H1 (cell line): ENCODE results near the gene CADM2. TPM values are rescaled to one million over a fixed set of nuclear protein-coding genes. Genes with fewer than 3 reads are reported as not detected.

ENCODE experiments used
- CTCF ChIA-PET: fragments of 300-600 bp; sonication (Branson Sonifier 250); formaldehyde crosslinking; loops from one replicate; lab custom pipeline; 2021; ENCODE audit not compliant: partially characterized antibody; lab: Charles Lee
- POLR2A ChIA-PET: fragments of 300-600 bp; sonication (Branson Sonifier 250); formaldehyde crosslinking; loops from one replicate; lab custom pipeline; 2021; ENCODE audit warnings: inconsistent platforms; ENCODE audit not compliant: partially characterized antibody; lab: Charles Lee
- DNase-seq, 2 experiments: peaks; one replicate each; pipeline versions ENCODE4 v3.0.0 to v3.0.0-alpha.2; 2010 to 2022; ENCODE audit warnings: low spot score in 2 of 2, low read depth in 1 of 2, mixed read lengths in 1 of 2
- FAIRE-seq: peaks from 2 replicates; lab custom pipeline; 2011; peaks lifted over from hg19 to GRCh38; lab: Jason Lieb, UNC
- H2AFZ ChIP-seq: 2 replicates; pipeline ENCODE4 v1.8.1; 2012; ENCODE audit warnings: low read length, inconsistent platforms
- H2AK5ac ChIP-seq: 2 replicates; pipeline ENCODE4 v1.6.1; 2013; ENCODE audit warnings: low read depth, low read length
- H2BK120ac ChIP-seq: replicated peaks from 2 replicates; pipeline ENCODE3; 2013; ENCODE audit warnings: low read depth, low read length, inconsistent platforms
- H2BK12ac ChIP-seq: 2 replicates; pipeline ENCODE4 v1.6.1; 2013; ENCODE audit warnings: low read depth, low read length
- H2BK15ac ChIP-seq: 2 replicates; pipeline ENCODE4 v1.6.1; 2013; ENCODE audit warnings: low read length
- H2BK20ac ChIP-seq: 2 replicates; pipeline ENCODE4 v1.6.1; 2013; ENCODE audit warnings: low read length
- H2BK5ac ChIP-seq: 2 replicates; pipeline ENCODE4 v1.6.1; 2013; ENCODE audit warnings: low read depth, low read length
- H3K14ac ChIP-seq: 2 replicates; pipeline ENCODE4 v1.6.1; 2013; ENCODE audit warnings: inconsistent platforms; ENCODE audit not compliant: insufficient read length
- H3K18ac ChIP-seq: 2 replicates; pipeline ENCODE4 v1.6.1; 2013; ENCODE audit warnings: low read length; ENCODE audit errors: extremely low read depth
- H3K23ac ChIP-seq: 2 replicates; pipeline ENCODE4 v1.6.1; 2013; ENCODE audit warnings: inconsistent platforms; ENCODE audit not compliant: insufficient read length
- H3K23me2 ChIP-seq: 2 replicates; pipeline ENCODE4 v1.6.1; 2013; ENCODE audit warnings: low read depth, low read length
- H3K27ac ChIP-seq: 2 replicates; pipeline ENCODE4 v1.6.1; 2011; ENCODE audit warnings: low read depth, low read length, inconsistent platforms
- H3K27me3 ChIP-seq, 4 experiments: replicated peaks in 1 of 4; 1 replicate in 1 of 4; 2 replicates in 3 of 4; pipeline versions ENCODE4 v1.6.1 to v1.8.1; 2011 to 2013; ENCODE audit warnings: low read length in 3 of 4, mild to moderate bottlenecking in 3 of 4, inconsistent platforms in 2 of 4, mixed read lengths in 2 of 4, moderate library complexity in 1 of 4; ENCODE audit not compliant: control insufficient read depth in 3 of 4, insufficient read depth in 3 of 4; ENCODE audit errors: extremely low read depth in 1 of 4
- H3K36me3 ChIP-seq, 4 experiments: 2 replicates each; pipeline versions ENCODE4 v1.6.1 to v1.8.1; 2011 to 2013; ENCODE audit warnings: mild to moderate bottlenecking in 4 of 4, low read length in 3 of 4, moderate library complexity in 2 of 4, control low read depth in 1 of 4, inconsistent platforms in 1 of 4; ENCODE audit not compliant: insufficient read depth in 4 of 4, control insufficient read depth in 2 of 4
- H3K4ac ChIP-seq: replicated peaks from 2 replicates; pipeline ENCODE3; 2013; ENCODE audit warnings: low read length, low read depth, mixed read lengths, inconsistent platforms; ENCODE audit not compliant: insufficient read length
- H3K4me1 ChIP-seq, 4 experiments: replicated peaks in 1 of 4; 1 replicate in 1 of 4; 2 replicates in 3 of 4; pipeline versions ENCODE4 v1.6.1 to v1.8.1; 2011 to 2013; ENCODE audit warnings: low read length in 3 of 4, inconsistent platforms in 2 of 4, mixed read lengths in 1 of 4; ENCODE audit not compliant: insufficient read depth in 4 of 4, control insufficient read depth in 3 of 4
- H3K4me2 ChIP-seq, 2 experiments: 2 replicates each; pipeline versions ENCODE4 v1.6.1 to v1.8.1; 2011 to 2013; ENCODE audit warnings: low read depth in 2 of 2, low read length in 2 of 2, control low read depth in 1 of 2, inconsistent platforms in 1 of 2, mild to moderate bottlenecking in 1 of 2; ENCODE audit not compliant: insufficient read depth in 1 of 2
- H3K4me3 ChIP-seq, 4 experiments: fragments of 200-600, 300-600 bp in 1 of 4; sonication (generic), shearing (Covaris generic), sonication (Bioruptor Twin) in 1 of 4; 2 replicates each; pipeline versions ENCODE4 v1.5.1 to v1.8.1; 2011 to 2016; ENCODE audit warnings: low read length in 4 of 4, low read depth in 3 of 4, control low read depth in 2 of 4, inconsistent platforms in 2 of 4, mild to moderate bottlenecking in 2 of 4, mixed read lengths in 1 of 4, moderate library complexity in 1 of 4; ENCODE audit not compliant: insufficient read depth in 2 of 4; ENCODE audit errors: extremely low read depth in 1 of 4
- H3K56ac ChIP-seq: replicated peaks from 2 replicates; pipeline ENCODE3; 2013; ENCODE audit warnings: low read depth, mild to moderate bottlenecking, mixed read lengths, low read length, inconsistent platforms; ENCODE audit not compliant: insufficient read length
- H3K79me1 ChIP-seq: 2 replicates; pipeline ENCODE4 v1.6.1; 2013; ENCODE audit warnings: low read depth, low read length, control low read depth
- H3K79me2 ChIP-seq, 2 experiments: 2 replicates each; pipeline versions ENCODE4 v1.6.1 to v1.8.1; 2012 to 2013; ENCODE audit warnings: low read length in 2 of 2, mild to moderate bottlenecking in 2 of 2, inconsistent platforms in 1 of 2; ENCODE audit not compliant: insufficient read depth in 2 of 2, control insufficient read depth in 1 of 2
- H3K9ac ChIP-seq, 4 experiments: replicated peaks in 1 of 4; 1 replicate in 1 of 4; 2 replicates in 3 of 4; pipeline versions ENCODE4 v1.6.1 to v1.8.1; 2011 to 2013; ENCODE audit warnings: low read depth in 3 of 4, low read length in 3 of 4, control low read depth in 2 of 4, mild to moderate bottlenecking in 2 of 4, moderate library complexity in 2 of 4, inconsistent platforms in 1 of 4; ENCODE audit errors: extremely low read depth in 1 of 4
- H3K9me3 ChIP-seq, 2 experiments: 2 replicates each; pipeline versions ENCODE4 v1.6.1 to v1.8.1; 2012 to 2013; ENCODE audit warnings: mild to moderate bottlenecking in 2 of 2, moderate library complexity in 2 of 2, control low read depth in 1 of 2, inconsistent platforms in 1 of 2, low read depth in 1 of 2, low read length in 1 of 2, mixed read lengths in 1 of 2; ENCODE audit not compliant: insufficient read depth in 2 of 2
- H4K20me1 ChIP-seq, 2 experiments: replicated peaks in 1 of 2; 2 replicates each; pipeline versions ENCODE3 to v1.8.1; 2011 to 2013; ENCODE audit warnings: inconsistent platforms in 2 of 2, low read length in 2 of 2, mild to moderate bottlenecking in 1 of 2; ENCODE audit not compliant: insufficient read depth in 2 of 2, control insufficient read depth in 1 of 2
- H4K5ac ChIP-seq: 2 replicates; pipeline ENCODE4 v1.6.1; 2013; ENCODE audit warnings: low read length, low read depth, mixed read lengths, inconsistent platforms; ENCODE audit not compliant: insufficient read length
- H4K8ac ChIP-seq: 2 replicates; pipeline ENCODE4 v1.8.0; 2013; ENCODE audit warnings: mild to moderate bottlenecking, moderate library complexity, low read length, inconsistent platforms; ENCODE audit not compliant: insufficient read depth; ENCODE audit errors: extremely low read depth
- H4K91ac ChIP-seq: replicated peaks from 2 replicates; pipeline ENCODE3; 2013; ENCODE audit warnings: low read length, mixed read lengths, inconsistent platforms; ENCODE audit not compliant: insufficient read length
- BCL11A ChIP-seq, 2 experiments: IDR thresholded peaks; one replicate each; pipeline ENCODE4 v1.6.1; 2011; ENCODE audit warnings: low read depth in 2 of 2, low read length in 2 of 2, mild to moderate bottlenecking in 2 of 2
- BRCA1 ChIP-seq: IDR thresholded peaks from 2 replicates; pipeline ENCODE4 v1.6.1; 2012; ENCODE audit warnings: low read depth, low read length, improper control_type of control experiment
- EGR1 ChIP-seq: IDR thresholded peaks from 2 replicates; pipeline ENCODE4 v1.6.1; 2011; ENCODE audit warnings: low read depth, low read length, borderline replicate concordance
- HDAC2 ChIP-seq, 2 experiments: fragments of 300-600 bp in 1 of 2; sonication (generic) in 1 of 2; IDR thresholded peaks; 2 replicates each; pipeline ENCODE4 v1.6.1; 2011 to 2012; ENCODE audit warnings: low read depth in 2 of 2, low read length in 2 of 2, mild to moderate bottlenecking in 2 of 2, moderate library complexity in 2 of 2, borderline replicate concordance in 1 of 2, inconsistent platforms in 1 of 2
- HDAC6 ChIP-seq: IDR thresholded peaks from one replicate; pipeline ENCODE4 v1.7.1; 2012; ENCODE audit warnings: low read depth, mild to moderate bottlenecking, inconsistent platforms, low read length, moderate library complexity
- JUN ChIP-seq: IDR thresholded peaks from 2 replicates; pipeline ENCODE4 v1.6.1; 2011; ENCODE audit warnings: low read depth, mild to moderate bottlenecking, improper control_type of control experiment, low read length
- JUND ChIP-seq: IDR thresholded peaks from 2 replicates; pipeline ENCODE4 v1.6.1; 2011; ENCODE audit warnings: mild to moderate bottlenecking, improper control_type of control experiment, low read length
- KDM4A ChIP-seq: IDR thresholded peaks from one replicate; pipeline ENCODE4 v1.7.1; 2012; ENCODE audit warnings: low read depth, mild to moderate bottlenecking, moderate library complexity, low read length, inconsistent platforms; ENCODE audit not compliant: severe bottlenecking
- POU5F1 ChIP-seq: IDR thresholded peaks from 2 replicates; pipeline ENCODE4 v1.6.1; 2011; ENCODE audit warnings: low read depth, mild to moderate bottlenecking, low read length, moderate library complexity
- RAD21 ChIP-seq, 2 experiments: IDR thresholded peaks in 1 of 2; conservative IDR thresholded peaks in 1 of 2; 2 replicates each; pipeline ENCODE4 v1.6.1; 2011; ENCODE audit warnings: low read depth in 2 of 2, low read length in 2 of 2, improper control_type of control experiment in 1 of 2, inconsistent platforms in 1 of 2, mild to moderate bottlenecking in 1 of 2, moderate library complexity in 1 of 2
- SAP30 ChIP-seq: fragments of 300-600 bp; sonication (generic); IDR thresholded peaks from 2 replicates; pipeline ENCODE4 v1.7.1; 2012; ENCODE audit warnings: low read length, moderate library complexity, mild to moderate bottlenecking, inconsistent platforms; ENCODE audit not compliant: insufficient read depth, insufficient replicate concordance
- SIN3A ChIP-seq, 2 experiments: IDR thresholded peaks in 1 of 2; conservative IDR thresholded peaks in 1 of 2; 2 replicates each; pipeline ENCODE4 v1.6.1; 2011 to 2012; ENCODE audit warnings: low read length in 2 of 2, improper control_type of control experiment in 1 of 2, low read depth in 1 of 2, mild to moderate bottlenecking in 1 of 2
- SUZ12 ChIP-seq: fragments of 200-600 bp; sonication (generic); IDR thresholded peaks from 2 replicates; pipeline ENCODE4 v1.6.1; 2012; ENCODE audit warnings: mild to moderate bottlenecking, inconsistent platforms, low read length, moderate library complexity, mixed read lengths
- TEAD4 ChIP-seq: IDR thresholded peaks from 2 replicates; pipeline ENCODE4 v1.6.1; 2012; ENCODE audit warnings: low read depth, low read length, inconsistent platforms, mixed read lengths
- WGBS, 2 experiments: shearing (Covaris generic) in 1 of 2; methylation state at CpG; one replicate each; pipeline versions ENCODE4 v1.1.6 to v1.1.7; 2013 to 2015; ENCODE audit warnings: low lambda C conversion rate in 2 of 2, mixed read lengths in 2 of 2, inconsistent platforms in 1 of 2, low coverage in 1 of 2, missing lambda C conversion rate in 1 of 2; ENCODE audit not compliant: insufficient replicate concordance in 2 of 2, insufficient coverage in 1 of 2, insufficient read length in 1 of 2; ENCODE audit errors: extremely low coverage in 1 of 2, missing lambda C conversion rate in 1 of 2; 5-methylcytosine and 5-hydroxymethylcytosine counted together
- polyA plus RNA-seq, 7 experiments: library from polyadenylated mRNA; depleted of rRNA in 3 of 7; stranded (reverse) in 5 of 7; unstranded in 2 of 7; fragments of >200 nt in 5 of 7; fragments of 200-250 nt in 2 of 7; gene quantifications; 1 replicate in 5 of 7; 2 replicates in 1 of 7; 4 replicates in 1 of 7; pipeline versions ENCODE4 v1.2.1 to v1.2.3, GENCODE V29; 2011 to 2013; ENCODE audit warnings: missing spikeins in 2 of 7, mixed read lengths in 2 of 7
- total RNA-seq: library from RNA; stranded (reverse); fragmentation: NEBNext Ultra II Directional; extraction: Animal tissue kit (Norgen Biotek cat#: 25700); gene quantifications from 2 replicates; pipeline ENCODE4 v1.2.1, GENCODE V29; 2021

The CADM2 gene
- total and polyA plus RNA-seq, 2 of the 8 experiments (the other 6 are each of a cell fraction or from before 2014, with no cell fraction given): 14.9 to 20.9 TPM

GRCh38 chr3:85258819-85259218, 300.0 kb downstream of the CADM2 start:
- H3K4me3 ChIP-seq: no peak overlapping the region
- no peak overlapping the region for H4K5ac ChIP-seq
- no peak overlapping the region for H3K23ac ChIP-seq
- no peak overlapping the region for H3K9ac ChIP-seq
- H2BK120ac ChIP-seq: no peak overlapping the region
- no peak overlapping the region for H2BK20ac ChIP-seq
- no peak overlapping the region for H4K8ac ChIP-seq
- no peak overlapping the region for H2AFZ ChIP-seq
- no peaks in the 10 kb centered on the region for H3K79me2 ChIP-seq
- peaks cover 0 to 4% (median 0%) of the 10 kb centered on the region in 4 experiments; a peak in 1 of 7 replicates for H3K4me1 ChIP-seq
- H3K56ac ChIP-seq: no peak overlapping the region
- H3K9me3 ChIP-seq: no peaks in the 10 kb centered on the region
- WGBS, 2 experiments: 86% methylated on average over 2 of the region's 2 CpGs; no CpG with 5 or more reads in 1 of the 2 experiments
- H2BK5ac ChIP-seq: no peak overlapping the region
- ChIA-PET CTCF (interaction anchor here (0.6 kb wide), 1 partner anchor 1650 kb away, joined by 3 read pairs; no protein-coding TSS in a partner anchor), POLR2A (no interaction called here)
- H4K20me1 ChIP-seq: no peaks in the 10 kb centered on the region
- H4K91ac ChIP-seq: no peak overlapping the region
- no peak overlapping the region for H3K4ac ChIP-seq
- no peaks in the 10 kb centered on the region for H3K79me1 ChIP-seq
- H3K36me3 ChIP-seq: no peaks in the 10 kb centered on the region
- no peak overlapping the region for H2BK12ac ChIP-seq
- no peak overlapping the region for H3K14ac ChIP-seq
- H3K18ac ChIP-seq: no peak overlapping the region
- no peaks in the 10 kb centered on the region for H3K27me3 ChIP-seq
- H3K27ac ChIP-seq: no peak overlapping the region
- no peak overlapping the region for H2BK15ac ChIP-seq
- DNase-seq (no peak), FAIRE-seq (no peak)
- H2AK5ac ChIP-seq: no peak overlapping the region
- H3K23me2 ChIP-seq: no peaks in the 10 kb centered on the region
- no peak overlapping the region for H3K4me2 ChIP-seq
- TF ChIP-seq BCL11A (IDR thresholded peaks at IDR 0.05; ENCODE audit: low read depth in 2 of 2, low read length in 2 of 2): no peak
- TF ChIP-seq KDM4A: no peak
- no peak for TF ChIP-seq SUZ12
- no peak for TF ChIP-seq SIN3A (conservative IDR thresholded peaks at IDR 0.05 in 1 of 2, IDR thresholded peaks at IDR 0.05 in 1 of 2; ENCODE audit: low read depth in 1 of 2, low read length in 2 of 2)
- no peak for TF ChIP-seq EGR1
- no peak for TF ChIP-seq RAD21 (IDR thresholded peaks at IDR 0.05 in 1 of 2, conservative IDR thresholded peaks at IDR 0.05 in 1 of 2; ENCODE audit: low read depth in 2 of 2, low read length in 2 of 2)
- no peak for TF ChIP-seq POU5F1
- no peak for TF ChIP-seq JUN
- TF ChIP-seq TEAD4: no peak
- TF ChIP-seq HDAC2 (IDR thresholded peaks at IDR 0.05; ENCODE audit: borderline replicate concordance in 1 of 2, low read depth in 2 of 2, low read length in 2 of 2): no peak
- TF ChIP-seq SAP30: no peak
- TF ChIP-seq JUND: no peak
- no peak for TF ChIP-seq BRCA1
- TF ChIP-seq HDAC6: no peak
